ENCODE results near the gene CHST15.

The CHST15 gene

DNA sequence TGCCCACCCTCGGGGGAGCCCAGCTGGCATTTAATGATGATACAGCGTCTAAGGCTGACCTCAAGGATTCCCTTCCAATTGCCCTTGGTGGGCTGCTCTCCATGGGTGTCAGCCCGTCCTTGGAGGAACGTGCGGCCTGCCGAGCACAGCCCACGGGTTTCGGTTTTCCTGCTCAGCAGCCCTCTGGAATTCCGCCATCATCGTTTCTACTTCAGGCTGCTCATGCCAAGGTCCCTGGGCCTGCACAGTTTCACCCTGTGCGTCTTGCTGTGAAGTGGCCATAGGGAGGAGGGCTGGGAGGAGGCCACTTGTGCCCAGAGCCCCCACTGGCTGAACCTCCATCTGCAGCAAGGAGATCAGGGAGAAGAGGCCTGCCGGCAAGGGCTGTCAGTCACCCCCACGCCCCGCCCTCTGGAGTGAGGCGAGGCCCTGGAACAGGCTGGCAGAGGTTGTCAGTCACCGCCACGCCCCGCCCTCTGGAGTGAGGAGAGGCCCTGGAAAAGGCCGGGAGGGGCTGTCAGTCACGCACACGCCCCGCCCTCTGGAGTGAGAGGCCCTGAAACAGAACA lies 82.8 kb downstream of the CHST15 start:
- no peak for DNase-seq (ENCODE audit: low spot score)

DNA sequence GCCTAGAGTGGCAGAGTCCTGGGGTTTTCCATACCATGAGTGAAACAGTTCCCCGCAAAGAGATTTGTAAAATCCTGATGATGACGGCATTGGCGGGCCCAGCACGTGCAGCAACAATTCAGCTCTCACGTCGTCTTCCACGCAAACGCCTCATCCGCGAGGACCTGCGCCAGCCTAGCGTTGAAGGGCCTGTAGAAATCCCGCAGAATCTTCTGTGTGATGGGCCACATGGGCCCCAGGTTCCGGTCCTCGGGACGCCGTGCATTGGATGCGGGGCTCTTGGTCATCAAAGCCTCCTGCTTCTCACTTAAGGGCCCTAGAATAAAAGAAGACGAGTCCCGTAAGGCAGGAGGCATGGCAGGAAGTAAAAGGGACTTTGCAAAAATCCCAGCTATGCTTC lies 83.4 kb downstream of the CHST15 start:
- no peak for DNase-seq (ENCODE audit: low spot score)

DNA sequence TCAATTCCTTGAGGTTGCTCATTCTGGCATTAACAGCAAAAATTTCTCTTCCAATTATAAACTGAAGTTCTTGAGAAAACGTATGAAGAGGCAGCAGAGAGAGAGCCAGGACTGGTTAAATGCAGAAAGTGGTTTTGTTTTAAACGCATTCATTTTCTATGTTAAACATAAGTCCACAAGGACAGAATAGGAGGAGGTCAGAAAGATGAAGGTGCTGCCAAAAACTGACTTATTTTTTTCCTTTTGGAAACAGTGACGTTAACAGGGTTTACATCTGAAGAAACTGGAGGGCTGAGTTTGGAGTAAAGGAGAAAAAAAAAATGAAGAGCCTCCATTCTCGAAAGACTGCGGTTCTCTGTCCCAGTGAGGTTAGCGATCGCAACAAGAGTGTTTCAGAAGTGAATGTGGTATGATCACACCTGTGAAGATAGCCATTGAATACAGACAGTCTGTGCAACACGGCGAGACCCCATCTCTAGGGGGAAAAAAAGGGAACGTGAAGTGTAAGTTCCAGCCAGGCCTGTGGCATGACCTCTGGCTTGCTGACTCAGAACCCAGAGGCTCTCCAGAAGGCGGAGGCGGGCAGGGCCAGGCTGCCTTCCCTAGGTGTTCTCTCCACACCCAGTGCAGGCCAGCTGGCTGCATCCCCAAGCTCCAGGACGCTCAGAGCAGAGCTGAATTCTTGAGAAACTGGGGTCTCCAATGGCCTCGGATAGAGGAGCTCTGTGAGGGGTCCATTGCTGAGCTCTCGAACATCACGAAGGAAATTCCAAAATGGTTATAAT lies 84.0 kb downstream of the CHST15 start:
- DNase-seq (ENCODE audit: low spot score), result no peak

DNA sequence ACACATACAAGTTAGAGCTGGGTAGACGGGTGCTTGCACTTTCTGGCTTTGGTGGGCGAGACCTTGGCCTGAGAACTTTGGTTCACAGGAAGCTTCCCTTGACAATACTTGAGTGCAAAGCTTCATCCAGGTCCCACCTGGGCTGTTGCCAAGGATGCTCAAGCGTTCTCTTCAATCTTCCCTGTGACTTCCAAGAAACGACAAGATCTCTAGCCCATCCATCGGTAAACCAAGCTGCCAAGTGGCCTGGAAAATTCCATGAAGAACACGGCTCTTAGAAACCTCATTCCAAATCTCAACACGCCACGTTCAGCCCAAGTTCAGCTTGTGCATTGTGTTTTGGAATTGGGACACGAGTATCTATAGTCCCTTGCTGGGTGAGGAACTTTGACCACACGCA lies 84.7 kb downstream of the CHST15 start:
- no peak for DNase-seq (ENCODE audit: low spot score)

DNA sequence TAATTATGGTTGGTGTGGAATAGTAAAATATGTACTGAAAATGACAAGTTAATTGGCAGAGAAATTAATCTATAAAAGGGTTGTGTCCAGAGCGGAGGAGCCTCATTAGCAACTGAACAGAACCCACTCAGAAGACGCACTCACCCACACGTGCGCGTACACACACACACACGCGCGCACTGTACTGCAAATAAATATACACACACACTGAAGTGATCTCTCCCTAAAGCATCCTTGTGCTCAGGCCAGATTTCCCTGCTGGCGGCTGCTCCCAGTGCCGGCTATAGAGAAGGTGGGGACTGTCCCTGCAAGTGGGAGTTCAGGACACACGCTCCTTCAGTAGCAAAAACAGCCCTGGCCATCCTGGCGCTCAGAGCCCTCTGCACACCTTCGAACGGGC lies 85.2 kb downstream of the CHST15 start:
- no peak for DNase-seq (ENCODE audit: low spot score)

DNA sequence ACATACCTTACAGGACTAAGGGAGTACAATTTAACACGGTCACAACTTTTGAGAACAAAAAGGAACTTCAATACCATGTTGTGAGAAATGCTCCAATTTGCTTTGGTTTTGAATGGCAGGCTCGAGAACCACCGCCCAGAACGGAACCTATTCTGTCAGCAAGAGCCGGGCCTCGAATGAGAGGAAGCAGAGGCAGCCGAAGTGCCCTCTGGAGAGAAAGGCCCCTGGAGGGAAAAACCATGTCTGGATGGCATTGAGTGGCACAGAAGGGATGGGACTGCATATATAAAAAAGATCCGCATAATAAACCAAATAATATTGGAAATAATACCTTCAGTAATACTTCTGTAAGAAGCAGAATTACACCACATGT lies 85.6 kb downstream of the CHST15 start:
- no peak for DNase-seq (ENCODE audit: low spot score)

DNA sequence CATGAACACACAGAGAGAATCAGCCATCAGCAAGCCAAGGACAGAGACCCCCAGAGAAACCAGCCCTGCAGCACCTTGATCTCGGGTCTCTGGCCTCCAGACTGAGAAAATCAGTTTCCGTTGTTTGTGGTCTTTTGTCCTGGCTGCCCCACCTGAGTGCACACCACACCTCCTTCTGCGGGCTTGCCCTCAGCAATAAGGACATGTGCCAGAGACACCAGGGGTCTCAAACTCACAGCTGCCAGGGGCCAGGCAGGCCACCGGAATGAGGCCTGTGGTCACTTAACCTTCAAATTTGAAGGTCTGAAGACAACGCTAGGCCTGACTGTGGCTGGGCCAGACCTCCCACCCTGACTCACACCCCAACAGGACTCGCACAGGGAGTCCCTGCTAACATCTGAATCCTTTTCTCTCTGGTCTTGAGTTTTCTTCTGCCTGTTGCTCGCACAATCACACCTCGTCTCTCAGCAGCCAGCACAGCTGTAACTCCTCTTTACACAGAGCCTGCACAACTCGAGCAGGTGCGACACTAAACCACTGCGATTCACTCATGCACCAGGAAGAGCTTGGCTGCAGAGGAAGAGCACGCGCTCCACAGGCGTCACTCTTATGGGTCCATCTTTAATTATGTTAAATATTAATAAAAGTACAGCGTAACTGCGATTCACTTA lies 86.2 kb downstream of the CHST15 start:
- no peak for DNase-seq (ENCODE audit: low spot score)

DNA sequence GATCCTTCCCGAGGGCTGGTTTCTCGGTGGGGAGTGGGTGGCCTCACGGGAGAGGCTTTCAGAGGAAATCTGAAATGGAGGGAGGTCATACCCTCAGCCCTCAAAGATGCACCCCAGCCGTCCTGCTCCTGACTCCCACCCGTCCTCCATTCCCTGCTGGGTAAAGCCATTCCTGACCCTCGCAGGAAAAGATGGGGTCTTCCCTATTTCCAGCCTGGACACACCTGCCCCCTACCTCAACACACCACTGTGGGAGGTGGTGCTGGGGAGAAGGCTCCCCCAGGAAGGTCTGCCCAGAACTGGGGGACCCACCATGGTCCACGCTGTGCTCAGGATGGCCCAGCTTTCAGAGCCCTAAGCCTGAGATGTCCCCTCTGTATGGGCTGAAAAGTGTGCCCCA lies 86.9 kb downstream of the CHST15 start:
- DNase-seq (ENCODE audit: low spot score), result no peak

DNA sequence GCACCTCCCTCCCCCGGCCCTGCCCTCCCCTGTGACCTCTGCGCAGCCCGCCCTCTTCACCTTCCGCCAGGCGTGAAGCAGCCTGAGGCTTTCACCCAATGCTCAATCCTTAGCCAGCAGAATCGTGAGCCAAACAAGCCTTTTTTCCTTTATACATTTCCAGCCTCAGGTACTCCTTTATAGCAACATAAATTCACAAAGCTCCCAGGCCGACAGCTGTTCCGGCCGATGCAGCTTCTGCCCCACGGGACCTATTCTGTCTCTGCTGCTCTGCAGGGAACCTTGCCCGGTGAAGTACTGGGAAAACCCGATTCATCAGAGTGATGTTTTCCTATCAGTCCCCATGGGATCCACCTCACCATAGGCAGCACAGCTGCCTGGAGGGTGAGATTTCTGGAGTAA lies 87.4 kb downstream of the CHST15 start:
- no peak for DNase-seq (ENCODE audit: low spot score)

DNA sequence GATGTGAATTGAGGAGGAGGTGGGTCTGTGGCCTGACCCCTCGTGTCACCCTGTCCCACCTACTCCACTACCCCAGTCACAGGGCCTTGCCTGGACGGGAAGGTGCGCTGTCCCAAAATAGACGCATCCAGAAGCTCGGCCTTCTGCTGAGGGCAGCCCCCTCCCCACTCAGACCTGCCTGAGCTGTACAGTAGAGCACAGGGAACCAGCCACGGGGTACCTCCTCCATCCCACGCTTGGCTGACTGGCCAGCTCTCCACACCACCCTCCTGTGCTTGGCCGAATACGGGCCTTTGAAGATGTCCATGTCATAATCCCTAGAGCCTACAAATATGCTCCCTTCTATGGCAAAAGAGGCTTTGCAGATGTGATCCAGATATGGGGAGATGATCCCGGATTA lies 88.3 kb downstream of the CHST15 start:
- DNase-seq (ENCODE audit: low spot score), result no peak

DNA sequence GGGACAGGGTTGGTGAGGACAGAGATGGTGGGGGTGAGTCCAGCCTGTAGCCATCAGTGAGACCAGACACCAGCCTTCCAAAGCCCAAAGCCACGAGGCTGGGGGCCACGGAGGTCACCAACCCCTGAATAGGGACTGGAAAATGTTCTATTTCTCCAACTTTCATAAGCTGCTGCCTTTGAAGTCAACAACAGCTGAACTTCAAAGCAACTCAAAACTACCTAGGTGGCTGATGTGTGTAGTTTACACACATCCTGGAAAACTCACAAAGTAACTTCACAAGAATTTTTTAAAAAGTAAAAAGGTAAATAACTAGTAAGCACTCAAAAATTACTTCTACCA lies 88.8 kb downstream of the CHST15 start:
- DNase-seq (ENCODE audit: low spot score), result no peak

DNA sequence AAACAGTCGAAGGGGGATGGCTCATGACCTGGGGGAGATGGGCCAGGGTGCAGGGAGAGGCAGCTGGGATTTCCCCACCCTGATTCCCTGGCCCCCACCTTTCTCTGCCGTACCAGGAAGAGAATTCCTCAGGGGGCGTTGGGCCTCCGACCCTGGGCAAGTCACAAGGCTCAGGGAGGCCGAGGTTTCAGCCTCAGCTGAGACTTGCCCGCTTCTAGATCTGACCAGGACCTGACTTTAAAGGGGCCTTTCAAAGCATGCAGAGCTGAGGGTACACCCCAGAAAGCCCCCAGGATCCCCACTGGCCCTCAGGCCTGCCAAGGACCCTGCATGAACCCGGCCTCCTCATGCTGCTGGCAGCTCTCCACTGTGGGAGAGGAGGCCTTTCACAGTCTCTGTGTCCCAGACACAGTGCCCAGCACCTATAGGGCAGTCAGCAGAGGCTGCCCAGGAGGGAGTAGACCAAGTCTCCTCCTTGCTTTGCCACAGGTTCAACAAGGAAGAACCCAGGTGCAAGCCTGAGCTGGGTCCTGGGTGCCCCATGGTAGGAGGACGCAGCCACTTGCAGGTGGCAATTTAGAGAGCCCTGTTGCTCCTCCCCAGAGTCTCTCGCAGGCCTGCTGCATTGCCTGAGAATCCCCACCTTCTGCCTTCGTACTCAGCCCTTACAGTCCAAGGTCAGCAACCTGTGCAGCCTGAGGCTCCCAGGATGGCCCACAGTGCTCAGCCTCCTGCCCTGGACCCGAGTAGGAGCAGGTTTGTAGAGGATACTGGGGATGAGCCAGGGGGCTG lies 89.3 kb downstream of the CHST15 start:
- DNase-seq (ENCODE audit: low spot score), result no peak

DNA sequence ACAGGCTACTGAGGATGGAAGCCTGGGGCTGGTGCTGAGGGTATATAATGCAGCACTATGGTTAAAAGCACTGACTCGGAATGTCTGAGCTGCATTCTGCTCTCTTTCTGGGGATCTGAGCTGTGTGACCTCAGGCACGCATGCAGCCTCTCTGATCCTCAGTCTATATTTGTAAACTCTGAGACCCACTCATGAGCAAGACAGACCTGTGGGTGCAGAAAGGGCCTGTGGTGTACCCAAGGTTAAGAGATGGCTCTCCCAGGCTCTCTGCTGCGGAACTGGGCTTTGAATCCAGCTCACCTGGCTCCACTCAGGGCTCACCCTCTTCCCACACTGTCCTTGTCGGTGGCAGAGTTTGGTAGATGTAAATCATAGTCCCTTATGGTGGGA lies 89.9 kb downstream of the CHST15 start:
- no peak for DNase-seq (ENCODE audit: low spot score)

DNA sequence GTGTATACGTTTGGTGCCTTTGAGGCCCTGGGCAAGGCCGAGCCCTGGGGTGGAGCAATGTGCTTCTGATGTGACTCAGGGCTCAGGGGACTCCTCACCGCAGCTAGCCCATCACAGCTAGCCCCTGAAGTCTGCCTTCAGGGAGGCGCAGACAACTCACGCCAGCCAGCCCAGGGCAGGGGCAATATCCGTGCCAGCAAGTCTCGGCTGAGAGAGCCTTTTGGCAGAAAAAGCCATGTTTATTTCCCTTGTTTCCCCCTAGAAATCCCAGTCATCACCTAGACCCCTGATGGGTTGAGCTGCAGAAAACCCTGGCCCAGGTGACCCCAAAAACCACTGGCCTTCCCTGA lies 90.4 kb downstream of the CHST15 start:
- DNase-seq (ENCODE audit: low spot score), result no peak

DNA sequence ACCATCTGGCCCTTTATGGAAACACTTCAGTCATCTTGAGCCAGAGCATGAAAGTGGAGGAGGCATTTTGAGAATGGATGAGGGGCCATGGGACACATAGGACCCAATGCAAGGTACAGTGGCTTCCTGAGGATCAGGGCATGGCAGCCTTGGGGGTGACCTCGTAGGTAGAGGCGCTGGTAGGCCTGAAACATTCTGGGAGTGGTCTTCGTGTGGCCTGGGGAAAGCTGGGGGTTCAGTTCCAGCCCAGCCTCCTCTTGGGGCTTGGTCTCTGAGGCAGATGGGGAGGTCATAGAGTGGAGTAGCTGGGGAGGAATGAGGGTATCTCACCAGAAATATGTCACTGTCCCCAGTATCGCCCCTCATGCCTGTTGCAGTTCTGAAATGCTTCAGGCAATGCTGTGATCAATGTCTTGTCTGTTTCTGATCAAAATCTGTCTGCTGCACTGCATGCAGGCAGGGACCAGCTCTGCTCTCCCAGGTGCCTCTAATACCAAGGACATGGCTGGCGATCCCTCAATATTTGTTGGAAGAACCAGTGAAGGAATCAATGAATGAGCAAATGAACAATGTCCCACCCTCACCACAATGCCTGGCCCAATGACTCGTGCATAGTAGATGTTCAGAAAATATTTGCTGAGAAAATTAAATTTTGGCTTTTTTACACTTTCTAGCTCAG lies 90.9 kb downstream of the CHST15 start:
- no peak for DNase-seq (ENCODE audit: low spot score)

DNA sequence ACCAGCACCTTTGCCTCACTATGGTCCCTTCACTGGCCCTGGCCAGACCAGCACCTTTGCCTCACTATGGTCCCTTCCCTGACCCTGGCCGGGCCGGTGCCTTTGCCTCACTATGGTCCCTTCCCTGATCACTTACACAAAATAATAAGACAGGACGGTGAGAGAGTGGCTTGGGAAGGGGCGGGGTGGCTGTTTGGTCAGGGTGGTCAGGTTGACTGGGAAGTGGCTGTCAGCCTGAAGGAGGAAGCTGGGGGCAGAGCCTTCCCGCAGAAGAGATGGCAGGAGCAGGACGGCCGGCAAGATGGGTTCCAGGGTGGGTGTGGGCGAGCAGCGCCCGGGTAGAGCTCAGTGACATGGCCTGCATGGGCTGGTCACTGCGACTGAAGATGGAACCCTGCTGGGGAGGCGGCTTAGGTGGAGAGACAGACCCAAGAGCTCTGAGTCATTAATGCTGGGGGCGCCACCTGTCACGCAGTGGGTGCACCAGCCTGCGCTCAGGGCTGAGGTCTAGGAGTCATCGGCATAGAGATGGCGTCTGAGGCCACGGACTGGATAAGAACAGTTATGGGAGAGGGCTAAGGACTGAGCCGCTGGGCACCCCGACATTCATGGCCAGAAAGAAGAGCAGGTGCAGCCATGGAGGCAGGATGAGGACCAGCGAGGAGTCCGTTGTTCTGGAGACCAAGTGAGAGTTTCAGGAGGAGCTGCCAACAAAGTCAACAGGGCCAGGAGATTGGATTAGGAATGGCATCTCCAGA lies 91.8 kb downstream of the CHST15 start:
- no peak for DNase-seq (ENCODE audit: low spot score)

DNA sequence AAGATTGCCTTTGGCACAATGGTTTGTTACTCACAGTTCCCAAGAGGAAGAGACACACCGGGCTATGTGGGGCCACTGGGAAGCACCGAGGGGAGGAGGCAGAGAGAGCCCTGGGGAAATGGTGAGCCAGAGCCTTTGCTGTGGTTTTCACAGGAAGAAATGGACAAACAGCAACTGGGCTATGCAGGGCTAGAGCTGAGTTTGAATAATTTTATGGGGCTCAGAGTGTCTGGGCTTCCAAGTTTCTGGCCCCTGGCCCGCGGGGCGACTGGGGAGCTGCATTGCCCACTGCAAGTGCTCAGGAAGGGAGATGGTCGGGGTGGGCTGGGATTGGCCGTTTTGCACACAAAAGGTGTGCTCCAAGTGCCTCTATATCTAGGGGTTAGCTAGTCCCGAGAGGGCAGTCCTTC lies 92.6 kb downstream of the CHST15 start:
- DNase-seq (ENCODE audit: low spot score), result no peak

DNA sequence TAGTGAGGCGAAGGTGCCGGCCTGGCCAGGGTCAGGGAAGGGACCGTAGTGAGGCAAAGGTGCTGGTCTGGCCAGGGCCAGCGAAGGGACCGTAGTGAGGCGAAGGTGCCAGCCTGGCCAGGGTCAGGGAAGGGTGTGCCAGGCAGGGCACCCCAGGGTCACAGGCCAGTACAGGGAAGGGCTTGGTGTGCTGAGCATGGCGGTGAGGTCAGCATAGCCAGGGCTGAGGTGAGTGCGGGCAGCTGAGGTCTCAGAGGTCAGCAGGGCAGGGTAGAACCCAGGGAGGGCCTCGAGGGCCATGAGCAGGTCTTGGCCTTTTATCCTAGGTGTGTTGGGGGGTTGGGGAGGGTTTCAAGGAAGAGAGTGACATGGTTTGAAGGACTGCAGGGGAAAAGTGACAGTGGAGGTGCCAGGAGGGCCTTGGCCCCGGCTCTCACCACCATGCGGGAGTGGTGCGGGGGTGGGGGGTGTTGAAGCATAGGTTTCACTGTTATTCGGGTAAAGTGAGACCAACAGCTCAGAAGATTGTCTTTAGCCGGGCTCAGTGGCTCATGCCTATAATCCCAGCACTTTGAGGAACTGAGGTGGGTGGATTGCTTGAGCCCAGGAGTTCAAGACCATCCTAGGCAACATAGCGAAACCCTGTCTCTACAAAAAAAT lies 93.3 kb downstream of the CHST15 start:
- no peak for DNase-seq (ENCODE audit: low spot score)

DNA sequence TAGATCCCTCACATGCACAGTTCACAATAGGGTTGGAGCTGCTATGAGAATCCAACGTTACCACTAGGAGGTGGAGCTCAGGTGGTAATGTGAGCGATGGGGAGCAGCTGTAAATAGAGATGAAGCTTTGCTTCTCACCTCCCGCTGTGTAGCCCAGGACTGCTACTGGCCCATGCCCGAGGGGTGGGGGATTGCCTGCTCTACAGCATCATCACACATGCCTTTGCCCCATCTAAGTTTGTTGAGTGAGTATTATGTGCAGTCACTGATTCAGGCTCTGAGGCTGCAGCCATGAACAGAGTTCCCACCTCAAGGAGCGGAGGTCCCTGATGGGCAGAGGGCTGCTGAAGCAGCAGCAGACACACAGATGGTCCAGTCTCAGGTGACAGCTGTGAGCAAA lies 94.1 kb downstream of the CHST15 start:
- DNase-seq (ENCODE audit: low spot score), result no peak

DNA sequence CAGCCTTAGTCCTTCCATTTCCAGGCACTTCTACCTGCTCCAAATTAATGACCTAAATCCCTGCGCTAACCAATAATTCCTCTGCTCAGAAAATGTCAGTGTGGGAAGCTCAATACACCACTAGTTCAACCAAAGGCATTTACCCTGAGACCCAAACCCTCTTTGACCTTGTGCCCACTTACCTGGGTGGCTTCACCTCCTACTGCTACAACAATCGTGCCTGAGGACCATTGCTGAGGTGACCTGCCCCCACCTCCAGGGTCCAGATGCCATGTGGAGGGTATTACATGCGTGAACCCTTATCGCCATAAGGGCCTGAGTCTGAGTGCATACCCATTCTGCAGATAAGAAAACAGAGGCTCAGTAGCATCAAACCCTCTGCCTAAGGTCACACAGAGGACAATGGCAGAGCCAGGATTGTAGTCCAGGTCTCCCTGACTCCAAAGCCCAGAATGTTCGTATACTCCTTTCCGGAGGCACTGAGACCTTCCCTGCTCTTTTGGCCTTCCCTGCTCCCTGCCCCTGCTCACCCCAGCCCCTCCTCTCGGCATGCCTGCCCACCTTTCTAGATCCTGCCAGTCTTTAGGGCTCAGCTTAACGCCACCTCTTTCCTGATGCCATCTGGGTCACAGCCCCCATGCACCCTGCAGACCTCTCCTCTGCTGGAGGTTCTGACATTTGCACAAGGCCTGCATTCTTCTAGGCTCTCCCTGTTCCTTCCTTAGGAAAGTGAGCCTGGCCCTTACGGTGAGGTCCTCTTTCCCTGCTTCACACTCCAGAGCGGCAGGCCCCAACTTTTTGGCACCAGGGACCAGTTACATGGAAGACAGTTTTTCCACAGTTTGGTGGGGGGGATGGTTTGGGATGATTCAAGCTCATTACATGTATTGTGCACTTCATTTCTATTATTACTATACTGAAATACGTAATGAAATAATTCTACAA lies 94.9 kb downstream of the CHST15 start:
- no peak for DNase-seq (ENCODE audit: low spot score)
